GM13977 (cell line): ENCODE data around the gene DRD2.

Experiments used
- DNase-seq: peaks from one replicate; pipeline ENCODE4 v3.0.0; 2012; ENCODE audit warnings: low spot score
- CTCF ChIP-seq: IDR thresholded peaks from 2 replicates; pipeline ENCODE4 v1.5.1; 2012; ENCODE audit warnings: mild to moderate bottlenecking, control low read depth; ENCODE audit not compliant: insufficient read depth; ENCODE audit errors: extremely low read depth, missing control alignments
- in situ Hi-C: fragments of 300-500 bp; cut with MboI; formaldehyde crosslinking; loops from one replicate; pipeline ENCODE4 v1.12.0; 2022; ENCODE audit warnings: low sequenced_read_pairs, low pct_unique_long_range_greater_than_20kb, mixed read lengths, inconsistent platforms; ENCODE audit not compliant: unreplicated experiment

Gene DRD2

GRCh38 chr11:113377681-113378412, 97.4 kb downstream of the DRD2 start:
- DNase-seq, result no peak
- TF ChIP-seq CTCF, result no peak
- in situ Hi-C loops, result no loop called here

- TF ChIP-seq CTCF, result no peak
Measured at GRCh38 chr11:113376156-113376555, 99.0 kb downstream of the DRD2 start.

GRCh38 chr11:113375402-113375801, 99.8 kb downstream of the DRD2 start:
- DNase-seq, result no peak
- in situ Hi-C loops, result no loop called here
- no peak for TF ChIP-seq CTCF

More at GRCh38 chr11:113376156-113376555, 99.0 kb downstream of the DRD2 start:
- in situ Hi-C loops, result no loop called here
- DNase-seq, result peak; percentile 52

GRCh38 chr11:113373981-113374560, 101.1 kb downstream of the DRD2 start:
- TF ChIP-seq CTCF, result no peak
- in situ Hi-C loops, result no loop called here
- DNase-seq, result no peak

GRCh38 chr11:113373306-113373705, 101.9 kb downstream of the DRD2 start:
- no peak for TF ChIP-seq CTCF
- DNase-seq, result no peak
- in situ Hi-C loops, result no loop called here

GRCh38 chr11:113372309-113372708, 102.9 kb downstream of the DRD2 start:
- in situ Hi-C loops, result no loop called here
- no peak for TF ChIP-seq CTCF
- no peak for DNase-seq
